Caco-2 (cell line): Measurements from ENCODE around the gene LLCFC1. TPM values are rescaled to one million over a fixed set of nuclear protein-coding genes. Genes with fewer than 3 reads are reported as not detected.

ENCODE experiments used
- BruUV-seq: library from RNA; stranded (reverse); fragments of 400-500 nt; replicated peaks from 2 replicates; lab custom pipeline; 2021; lab: Mats Ljungman, UMichigan
- CTCF ChIA-PET: fragments of 300-600 bp; sonication (Branson Sonifier 250); formaldehyde crosslinking; loops from one replicate; lab custom pipeline; 2022; ENCODE audit warnings: antibody characterized with exemption; lab: Charles Lee
- POLR2A ChIA-PET: fragments of 300-600 bp; sonication (Branson Sonifier 250); formaldehyde crosslinking; loops from one replicate; lab custom pipeline; 2022; ENCODE audit warnings: antibody characterized with exemption; lab: Charles Lee
- DNase-seq, 2 experiments: peaks; one replicate each; pipeline versions ENCODE4 v3.0.0 to v3.0.0-alpha.2; 2020 to 2022
- H3K27me3 ChIP-seq: replicated peaks from 2 replicates; pipeline ENCODE4 v1.6.0; 2011; ENCODE audit warnings: low read length; ENCODE audit not compliant: control insufficient read depth, insufficient read depth
- H3K36me3 ChIP-seq: 2 replicates; pipeline ENCODE4 v1.5.1; 2011; ENCODE audit warnings: low read length; ENCODE audit not compliant: control insufficient read depth, insufficient read depth
- H3K4me1 ChIP-seq: fragments of 250-450 bp; sonication (Bioruptor Pico); 2 replicates; pipeline ENCODE4 v1.5.1; 2020; ENCODE audit warnings: mild to moderate bottlenecking
- H3K4me3 ChIP-seq: 2 replicates; pipeline ENCODE4 v1.5.1; 2011; ENCODE audit warnings: low read depth, mild to moderate bottlenecking, control low read depth, low read length
- H3K9me3 ChIP-seq: fragments of 250-450 bp; sonication (Bioruptor Pico); 2 replicates; pipeline ENCODE4 v1.5.1; 2020; ENCODE audit warnings: mild to moderate bottlenecking, moderate library complexity
- H3K27ac Mint-ChIP-seq: one replicate; pipeline ENCODE4 v1.8.0; 2022; ENCODE audit warnings: mixed read lengths; ENCODE audit not compliant: unreplicated experiment
- H3K27me3 Mint-ChIP-seq: one replicate; pipeline ENCODE4 v1.8.0; 2022; ENCODE audit warnings: mixed read lengths; ENCODE audit not compliant: insufficient read depth, unreplicated experiment
- H3K36me3 Mint-ChIP-seq: one replicate; pipeline ENCODE4 v1.8.0; 2022; ENCODE audit warnings: mild to moderate bottlenecking, mixed read lengths; ENCODE audit not compliant: insufficient read depth, unreplicated experiment
- H3K4me1 Mint-ChIP-seq: one replicate; pipeline ENCODE4 v1.8.0; 2022; ENCODE audit warnings: low read depth, mixed read lengths; ENCODE audit not compliant: unreplicated experiment
- H3K4me3 Mint-ChIP-seq: one replicate; pipeline ENCODE4 v1.8.0; 2022; ENCODE audit warnings: mild to moderate bottlenecking, moderate library complexity, mixed read lengths; ENCODE audit not compliant: unreplicated experiment
- H3K9me3 Mint-ChIP-seq: one replicate; pipeline ENCODE4 v1.8.0; 2022; ENCODE audit warnings: mixed read lengths; ENCODE audit not compliant: unreplicated experiment
- CTCF ChIP-seq, 2 experiments: fragments of 200-600 bp in 1 of 2; IDR thresholded peaks; 1 replicate in 1 of 2; 2 replicates in 1 of 2; pipeline versions ENCODE4 v1.5.1 to v1.8.0; 2011 to 2022; ENCODE audit warnings: antibody characterized with exemption in 1 of 2, control low read depth in 1 of 2, inconsistent platforms in 1 of 2, low read depth in 1 of 2, low read length in 1 of 2, mild to moderate bottlenecking in 1 of 2, moderate library complexity in 1 of 2; ENCODE audit not compliant: insufficient read depth in 1 of 2, severe bottlenecking in 1 of 2, unreplicated experiment in 1 of 2
- intact Hi-C: fragments of 100-400 bp; cut with micrococcal nuclease; formaldehyde crosslinking; loops from one replicate; pipeline ENCODE4 v1.10.0; 2022; ENCODE audit not compliant: unreplicated experiment
- total RNA-seq: library from RNA; stranded (reverse); gene quantifications from 2 replicates; pipeline ENCODE4 v1.2.3, GENCODE V29; 2022

LLCFC1 gene
- total RNA-seq, 1 experiment from 2014 or later = not detected

GRCh38 chr7:142897691-142898090, 41.6 kb upstream of the LLCFC1 start:
- Histone ChIP-seq H3K27me3 (no peaks in the 10 kb centered on the region), H3K4me1 (peaks cover 63% of the 10 kb centered on the region), H3K4me3 (no peak overlapping the region), H3K9me3 (no peaks in the 10 kb centered on the region), H3K36me3 (no peaks in the 10 kb centered on the region)
- Mint-ChIP-seq H3K9me3 (no peaks in the 10 kb centered on the region), H3K27ac (peak overlapping the region; percentile 16), H3K4me1 (peaks cover 53% of the 10 kb centered on the region), H3K4me3 (no peak overlapping the region), H3K36me3 (no peaks in the 10 kb centered on the region), H3K27me3 (no peaks in the 10 kb centered on the region)
- ChIA-PET POLR2A (no interaction called here), CTCF (interaction anchor here (1.1 to 1.7 kb wide), 2 partner anchors 17 to 106 kb away, joined by 4 to 6 read pairs; no protein-coding TSS in a partner anchor)
- intact Hi-C loops = no loop called here
- no peak for DNase-seq
- TF ChIP-seq CTCF (IDR thresholded peaks at IDR 0.05; ENCODE audit: insufficient read depth in 1 of 2, low read depth in 1 of 2, low read length in 1 of 2, severe bottlenecking in 1 of 2, unreplicated experiment in 1 of 2) = no peak
- BruUV-seq = no TSS peak

GRCh38 chr7:142898377-142899170, 40.7 kb upstream of the LLCFC1 start:
- Histone ChIP-seq H3K4me3 (no peak overlapping the region), H3K36me3 (no peaks in the 10 kb centered on the region), H3K9me3 (no peaks in the 10 kb centered on the region), H3K27me3 (no peaks in the 10 kb centered on the region), H3K4me1 (peaks cover 66% of the 10 kb centered on the region)
- Mint-ChIP-seq H3K4me3 (no peak overlapping the region), H3K4me1 (peaks cover 53% of the 10 kb centered on the region), H3K36me3 (no peaks in the 10 kb centered on the region), H3K27me3 (no peaks in the 10 kb centered on the region), H3K27ac (peak overlapping the region; percentile 22), H3K9me3 (no peaks in the 10 kb centered on the region)
- intact Hi-C loops = no loop called here
- no TSS peak for BruUV-seq
- ChIA-PET CTCF (interaction anchor here (1.0 to 1.7 kb wide), 3 partner anchors 13 to 105 kb away, joined by 4 to 6 read pairs (median 4); partner anchors contain the start of gene TRPV6), POLR2A (no interaction called here)
- no peak for TF ChIP-seq CTCF (IDR thresholded peaks at IDR 0.05; ENCODE audit: insufficient read depth in 1 of 2, low read depth in 1 of 2, low read length in 1 of 2, severe bottlenecking in 1 of 2, unreplicated experiment in 1 of 2)
- peak; percentile 59 to 81 for DNase-seq

DNA sequence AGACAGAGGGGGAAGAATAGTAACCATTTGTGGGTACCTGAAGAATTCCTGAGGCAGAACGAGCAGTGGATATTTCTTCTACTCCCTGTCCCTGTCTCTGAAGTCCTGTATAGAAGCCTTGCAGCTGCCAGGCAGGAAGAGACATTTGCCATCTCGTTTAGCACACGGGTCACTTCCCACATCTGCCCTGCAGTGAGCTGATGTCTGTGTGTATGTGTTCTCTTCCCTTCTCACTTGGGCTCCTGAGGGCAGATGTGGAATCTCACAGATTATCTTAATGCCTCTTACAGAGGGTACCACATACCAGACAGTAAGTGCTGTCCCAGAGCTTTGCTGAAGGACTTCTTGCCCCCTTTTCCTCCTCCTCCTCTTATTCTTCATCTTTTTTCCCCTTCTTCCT, 39.6 kb upstream of the LLCFC1 start:
- Histone ChIP-seq H3K9me3 (no peaks in the 10 kb centered on the region), H3K4me3 (no peak overlapping the region), H3K36me3 (no peaks in the 10 kb centered on the region), H3K4me1 (peaks cover 65% of the 10 kb centered on the region), H3K27me3 (no peaks in the 10 kb centered on the region)
- no peaks in the 10 kb centered on the region for H3K27me3 Mint-ChIP-seq
- no peaks in the 10 kb centered on the region for H3K9me3 Mint-ChIP-seq
- no TSS peak for BruUV-seq
- no peak for DNase-seq
- POLR2A ChIA-PET = no interaction called here
- H3K4me3 Mint-ChIP-seq = no peak overlapping the region
- peaks cover 50% of the 10 kb centered on the region for H3K4me1 Mint-ChIP-seq
- intact Hi-C loops = no loop called here
- H3K36me3 Mint-ChIP-seq = no peaks in the 10 kb centered on the region
- no peak overlapping the region for H3K27ac Mint-ChIP-seq
- CTCF ChIA-PET = interaction anchor here (1.6 kb wide), 1 partner anchor 10 kb away, joined by 6 read pairs; no protein-coding TSS in a partner anchor
- TF ChIP-seq CTCF (IDR thresholded peaks at IDR 0.05; ENCODE audit: insufficient read depth in 1 of 2, low read depth in 1 of 2, low read length in 1 of 2, severe bottlenecking in 1 of 2, unreplicated experiment in 1 of 2) = no peak
